ENCODE measurements around the gene EXOSC7. TPM values are rescaled to one million over a fixed set of nuclear protein-coding genes. Genes with fewer than 3 reads are reported as not detected.
A peak's percentile ranks its signal among the peaks of the same experiment; 100 is the strongest.

The EXOSC7 gene
- total and polyA plus RNA-seq, 9 of the 15 experiments (the other 6 are each of a cell fraction or from before 2014, with no cell fraction given): 88.5 to 237 (median 112) TPM

DNA sequence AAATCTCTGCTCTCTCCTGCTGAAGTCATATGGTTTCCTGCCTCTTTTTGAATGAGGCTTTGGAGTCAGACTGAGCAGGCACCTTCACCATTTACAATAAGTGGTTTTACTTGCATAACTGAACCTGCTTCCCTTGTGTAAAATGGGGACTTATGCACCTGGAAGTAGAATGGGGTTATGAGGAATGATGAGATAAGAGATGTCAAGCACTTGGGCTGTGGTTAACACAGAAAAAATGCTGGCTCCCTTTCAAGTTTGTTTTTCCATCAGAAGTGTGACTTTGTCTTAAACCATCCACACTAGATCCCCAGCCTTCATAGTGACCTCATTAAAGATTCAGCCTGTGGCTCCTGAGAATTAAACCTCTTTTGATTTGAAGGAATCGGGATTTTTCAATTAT, 5.2 kb downstream of the EXOSC7 start:
- in situ Hi-C loops (cut with MboI): no loop called here
- no peak overlapping the region for H3K4me2 ChIP-seq (ENCODE audit: insufficient read depth, low read length)
- POLR2A ChIA-PET: interaction anchor here (1.0 to 1.6 kb wide), 3 partner anchors 9 to 11 kb away, joined by 3 to 5 read pairs (median 4); no protein-coding TSS in a partner anchor
- BruUV-seq (replicated peaks): no TSS peak
- DNase-seq (ENCODE audit: extremely low read depth in 1 of 4, low spot score in 3 of 4): no peak
- H3K9ac ChIP-seq (ENCODE audit: insufficient read depth in 1 of 2, low read depth in 2 of 2, low read length in 2 of 2): no peak overlapping the region
- 73% methylated on average over 1 of the region's 1 CpG for WGBS (ENCODE audit: insufficient coverage, low coverage, missing lambda C conversion rate)
- H3K27ac ChIP-seq (ENCODE audit: extremely low read depth, low read depth, low read length): no peak overlapping the region
- CTCF ChIA-PET (ENCODE audit: low intra/inter-chr PET ratio): no interaction called here
- TF ChIP-seq CREB1 (IDR thresholded peaks at IDR 0.05) (no peak), CREB1 (CRISPR knock-in tag; IDR thresholded peaks at IDR 0.05) (no peak), CBFA2T3 (IDR thresholded peaks at IDR 0.05) (peak; percentile 10; the same call in 1 of the 2 replicates), KDM2B (CRISPR knock-in tag; IDR thresholded peaks at IDR 0.05) (no peak), KDM1A (IDR thresholded peaks at IDR 0.05) (peak in 1 of 2 experiments; percentile 31; a peak in 1 of 4 replicates), SMAD2 (IDR thresholded peaks at IDR 0.05; ENCODE audit: low read depth, low read length) (no peak), ILK (tag; IDR thresholded peaks at IDR 0.05; ENCODE audit: borderline replicate concordance, low read depth) (no peak), MYNN (IDR thresholded peaks at IDR 0.05) (no peak), MYNN (CRISPR knock-in tag; IDR thresholded peaks at IDR 0.05) (no peak), TEAD4 (IDR thresholded peaks at IDR 0.05; ENCODE audit: low read length) (0 out of 2 replicates have a peak, but pooled peaks have one; percentile 19), TEAD4 (CRISPR knock-in tag; IDR thresholded peaks at IDR 0.05; ENCODE audit: borderline replicate concordance) (no peak)
- TF ChIP-seq, protein P1, sequence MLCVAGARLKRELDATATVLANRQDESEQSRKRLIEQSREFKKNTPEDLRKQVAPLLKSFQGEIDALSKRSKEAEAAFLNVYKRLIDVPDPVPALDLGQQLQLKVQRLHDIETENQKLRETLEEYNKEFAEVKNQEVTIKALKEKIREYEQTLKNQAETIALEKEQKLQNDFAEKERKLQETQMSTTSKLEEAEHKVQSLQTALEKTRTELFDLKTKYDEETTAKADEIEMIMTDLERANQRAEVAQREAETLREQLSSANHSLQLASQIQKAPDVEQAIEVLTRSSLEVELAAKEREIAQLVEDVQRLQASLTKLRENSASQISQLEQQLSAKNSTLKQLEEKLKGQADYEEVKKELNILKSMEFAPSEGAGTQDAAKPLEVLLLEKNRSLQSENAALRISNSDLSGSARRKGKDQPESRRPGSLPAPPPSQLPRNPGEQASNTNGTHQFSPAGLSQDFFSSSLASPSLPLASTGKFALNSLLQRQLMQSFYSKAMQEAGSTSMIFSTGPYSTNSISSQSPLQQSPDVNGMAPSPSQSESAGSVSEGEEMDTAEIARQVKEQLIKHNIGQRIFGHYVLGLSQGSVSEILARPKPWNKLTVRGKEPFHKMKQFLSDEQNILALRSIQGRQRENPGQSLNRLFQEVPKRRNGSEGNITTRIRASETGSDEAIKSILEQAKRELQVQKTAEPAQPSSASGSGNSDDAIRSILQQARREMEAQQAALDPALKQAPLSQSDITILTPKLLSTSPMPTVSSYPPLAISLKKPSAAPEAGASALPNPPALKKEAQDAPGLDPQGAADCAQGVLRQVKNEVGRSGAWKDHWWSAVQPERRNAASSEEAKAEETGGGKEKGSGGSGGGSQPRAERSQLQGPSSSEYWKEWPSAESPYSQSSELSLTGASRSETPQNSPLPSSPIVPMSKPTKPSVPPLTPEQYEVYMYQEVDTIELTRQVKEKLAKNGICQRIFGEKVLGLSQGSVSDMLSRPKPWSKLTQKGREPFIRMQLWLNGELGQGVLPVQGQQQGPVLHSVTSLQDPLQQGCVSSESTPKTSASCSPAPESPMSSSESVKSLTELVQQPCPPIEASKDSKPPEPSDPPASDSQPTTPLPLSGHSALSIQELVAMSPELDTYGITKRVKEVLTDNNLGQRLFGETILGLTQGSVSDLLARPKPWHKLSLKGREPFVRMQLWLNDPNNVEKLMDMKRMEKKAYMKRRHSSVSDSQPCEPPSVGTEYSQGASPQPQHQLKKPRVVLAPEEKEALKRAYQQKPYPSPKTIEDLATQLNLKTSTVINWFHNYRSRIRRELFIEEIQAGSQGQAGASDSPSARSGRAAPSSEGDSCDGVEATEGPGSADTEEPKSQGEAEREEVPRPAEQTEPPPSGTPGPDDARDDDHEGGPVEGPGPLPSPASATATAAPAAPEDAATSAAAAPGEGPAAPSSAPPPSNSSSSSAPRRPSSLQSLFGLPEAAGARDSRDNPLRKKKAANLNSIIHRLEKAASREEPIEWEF (CRISPR knock-in tag; IDR thresholded peaks at IDR 0.05): no peak
- TF ChIP-seq, protein P2, sequence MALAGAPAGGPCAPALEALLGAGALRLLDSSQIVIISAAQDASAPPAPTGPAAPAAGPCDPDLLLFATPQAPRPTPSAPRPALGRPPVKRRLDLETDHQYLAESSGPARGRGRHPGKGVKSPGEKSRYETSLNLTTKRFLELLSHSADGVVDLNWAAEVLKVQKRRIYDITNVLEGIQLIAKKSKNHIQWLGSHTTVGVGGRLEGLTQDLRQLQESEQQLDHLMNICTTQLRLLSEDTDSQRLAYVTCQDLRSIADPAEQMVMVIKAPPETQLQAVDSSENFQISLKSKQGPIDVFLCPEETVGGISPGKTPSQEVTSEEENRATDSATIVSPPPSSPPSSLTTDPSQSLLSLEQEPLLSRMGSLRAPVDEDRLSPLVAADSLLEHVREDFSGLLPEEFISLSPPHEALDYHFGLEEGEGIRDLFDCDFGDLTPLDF (CRISPR knock-in tag; IDR thresholded peaks at IDR 0.05): no peak
- TF ChIP-seq, protein P3, sequence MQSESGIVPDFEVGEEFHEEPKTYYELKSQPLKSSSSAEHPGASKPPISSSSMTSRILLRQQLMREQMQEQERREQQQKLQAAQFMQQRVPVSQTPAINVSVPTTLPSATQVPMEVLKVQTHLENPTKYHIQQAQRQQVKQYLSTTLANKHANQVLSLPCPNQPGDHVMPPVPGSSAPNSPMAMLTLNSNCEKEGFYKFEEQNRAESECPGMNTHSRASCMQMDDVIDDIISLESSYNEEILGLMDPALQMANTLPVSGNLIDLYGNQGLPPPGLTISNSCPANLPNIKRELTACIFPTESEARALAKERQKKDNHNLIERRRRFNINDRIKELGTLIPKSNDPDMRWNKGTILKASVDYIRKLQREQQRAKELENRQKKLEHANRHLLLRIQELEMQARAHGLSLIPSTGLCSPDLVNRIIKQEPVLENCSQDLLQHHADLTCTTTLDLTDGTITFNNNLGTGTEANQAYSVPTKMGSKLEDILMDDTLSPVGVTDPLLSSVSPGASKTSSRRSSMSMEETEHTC (IDR thresholded peaks at IDR 0.05): no peak
- H2AFZ ChIP-seq (ENCODE audit: low read depth, low read length): no peak overlapping the region
- peaks cover 15 to 44% of the 10 kb centered on the region in 2 experiments for H3K4me1 ChIP-seq (replicated peaks in 1 of 2; ENCODE audit: control insufficient read depth in 2 of 2, insufficient read depth in 2 of 2, low read length in 2 of 2)
- H3K79me2 ChIP-seq (ENCODE audit: control insufficient read depth, insufficient read depth, low read length): peaks cover 96% of the 10 kb centered on the region
- intact Hi-C loops (cut with micrococcal nuclease): no loop called here
- no peak for ATAC-seq
- 0 out of 2 replicates have a peak, but pooled peaks cover 2% of the 10 kb centered on the region for H3K9me3 ChIP-seq (replicated peaks; ENCODE audit: control insufficient read depth, insufficient read depth, low read depth, low read length)
- no peaks in the 10 kb centered on the region for H3K9me1 ChIP-seq (ENCODE audit: control insufficient read depth, insufficient read depth, low read length)
- no peak overlapping the region for H3K4me3 ChIP-seq
- H3K36me3 ChIP-seq (ENCODE audit: control insufficient read depth, insufficient read depth, low read length): peaks cover 78% of the 10 kb centered on the region
- peaks cover 35% of the 10 kb centered on the region for H4K20me1 ChIP-seq (replicated peaks; ENCODE audit: control insufficient read depth, insufficient read depth, low read length)
- FAIRE-seq: no peak
- H3K27me3 ChIP-seq (ENCODE audit: control insufficient read depth in 2 of 2, insufficient read depth in 2 of 2, low read length in 2 of 2): no peaks in the 10 kb centered on the region

All from K562 (cell line).